ENCODE data around the gene FILIP1.

GRCh38 chr6:75494290-75494689 lies 690 bp upstream of the FILIP1 start:
- TF ChIP-seq POLR2A (IDR thresholded peaks at IDR 0.05; ENCODE audit: control extremely low read depth in 1 of 2, low read depth in 2 of 2, low read length in 2 of 2) = no peak
- TF ChIP-seq BCL11A (IDR thresholded peaks at IDR 0.05; ENCODE audit: low read depth in 2 of 2, low read length in 2 of 2) = no peak
- no peak for TF ChIP-seq RNF2 (IDR thresholded peaks at IDR 0.05; ENCODE audit: borderline replicate concordance, low read depth, low read length, missing control alignments, poor library complexity, severe bottlenecking)
- no peak for TF ChIP-seq KDM1A (IDR thresholded peaks at IDR 0.05; ENCODE audit: borderline replicate concordance, low read length)
- TF ChIP-seq TBP (IDR thresholded peaks at IDR 0.05; ENCODE audit: low read depth, low read length) = no peak
- no peak for TF ChIP-seq CTCF (IDR thresholded peaks at IDR 0.05; ENCODE audit: control extremely low read depth in 1 of 3, insufficient read depth in 1 of 3, low read depth in 1 of 3, low read length in 3 of 3)
- no peak for TF ChIP-seq SRF (IDR thresholded peaks at IDR 0.05; ENCODE audit: low read depth, low read length)
- no peak for TF ChIP-seq SP1 (IDR thresholded peaks at IDR 0.05; ENCODE audit: low read depth, low read length)
- no peak for TF ChIP-seq CBX5 (IDR thresholded peaks at IDR 0.05; ENCODE audit: low read depth, low read length)
- no peak for TF ChIP-seq TCF12 (IDR thresholded peaks at IDR 0.05; ENCODE audit: low read depth, low read length)

Data from H1 (cell line).